Nephron (organoid): ENCODE results near the gene FARP1.

Experiments used
- H3K27ac Mint-ChIP-seq, 3 experiments: 2 replicates each; pipeline ENCODE4 v1.8.0; 2020; ENCODE audit warnings: mixed read lengths in 3 of 3, mild to moderate bottlenecking in 2 of 3, moderate library complexity in 1 of 3
- H3K27me3 Mint-ChIP-seq: 2 replicates; pipeline ENCODE4 v1.8.0; 2021; ENCODE audit warnings: low read depth, mild to moderate bottlenecking, moderate library complexity, mixed read lengths
- H3K36me3 Mint-ChIP-seq: 2 replicates; pipeline ENCODE4 v1.8.0; 2020; ENCODE audit warnings: low read depth, mixed read lengths
- H3K4me1 Mint-ChIP-seq: 2 replicates; pipeline ENCODE4 v1.8.0; 2020; ENCODE audit warnings: mixed read lengths
- H3K4me3 Mint-ChIP-seq, 3 experiments: 2 replicates each; pipeline ENCODE4 v1.8.0; 2020; ENCODE audit warnings: mild to moderate bottlenecking in 3 of 3, mixed read lengths in 3 of 3, moderate library complexity in 2 of 3
- H3K9me3 Mint-ChIP-seq: 2 replicates; pipeline ENCODE4 v1.8.0; 2020; ENCODE audit warnings: mixed read lengths
- CTCF ChIP-seq, 3 experiments: fragments of 200-600 bp; sonication (generic); IDR thresholded peaks; one replicate each; pipeline ENCODE4 v1.5.0; 2021; ENCODE audit warnings: antibody characterized with exemption in 3 of 3; ENCODE audit not compliant: unreplicated experiment in 3 of 3

Gene FARP1

GRCh38 chr13:98239162-98240076 lies 96.5 kb downstream of the FARP1 start:
- Mint-ChIP-seq H3K36me3 (peaks cover 33% of the 10 kb centered on the region), H3K27ac (peak overlapping the region; percentile 80 to 86 (median 81)), H3K4me1 (peaks cover 63% of the 10 kb centered on the region), H3K9me3 (no peaks in the 10 kb centered on the region), H3K27me3 (no peaks in the 10 kb centered on the region), H3K4me3 (peak overlapping the region in 1 of 3 experiments; percentile 10)
- TF ChIP-seq CTCF (IDR thresholded peaks at IDR 0.05; ENCODE audit: unreplicated experiment in 3 of 3): no peak

GRCh38 chr13:98240135-98240534 lies 97.2 kb downstream of the FARP1 start:
- Mint-ChIP-seq H3K4me3 (no peak overlapping the region), H3K27me3 (no peaks in the 10 kb centered on the region), H3K27ac (peak overlapping the region; percentile 80 to 86 (median 81)), H3K4me1 (peaks cover 64% of the 10 kb centered on the region), H3K36me3 (peaks cover 31% of the 10 kb centered on the region), H3K9me3 (no peaks in the 10 kb centered on the region)
- TF ChIP-seq CTCF (IDR thresholded peaks at IDR 0.05; ENCODE audit: unreplicated experiment in 3 of 3): no peak

- peaks cover 27% of the 10 kb centered on the region for H3K36me3 Mint-ChIP-seq
- no peak overlapping the region for H3K4me3 Mint-ChIP-seq
- no peak for TF ChIP-seq CTCF (IDR thresholded peaks at IDR 0.05; ENCODE audit: unreplicated experiment in 3 of 3)
- peak overlapping the region; percentile 80 to 86 (median 81) for H3K27ac Mint-ChIP-seq
- H3K27me3 Mint-ChIP-seq: no peaks in the 10 kb centered on the region
- no peaks in the 10 kb centered on the region for H3K9me3 Mint-ChIP-seq
- H3K4me1 Mint-ChIP-seq: peaks cover 61% of the 10 kb centered on the region
Measured at GRCh38 chr13:98240974-98241373, 98.1 kb downstream of the FARP1 start.

GRCh38 chr13:98241976-98242375 lies 99.1 kb downstream of the FARP1 start:
- H3K4me3 Mint-ChIP-seq: no peak overlapping the region
- H3K9me3 Mint-ChIP-seq: no peaks in the 10 kb centered on the region
- peaks cover 27% of the 10 kb centered on the region for H3K36me3 Mint-ChIP-seq
- no peak for TF ChIP-seq CTCF (IDR thresholded peaks at IDR 0.05; ENCODE audit: unreplicated experiment in 3 of 3)
- H3K27me3 Mint-ChIP-seq: no peaks in the 10 kb centered on the region
- peaks cover 63% of the 10 kb centered on the region for H3K4me1 Mint-ChIP-seq
- H3K27ac Mint-ChIP-seq: peak overlapping the region; percentile 53 to 84 (median 66)

- H3K4me1 Mint-ChIP-seq: peaks cover 64% of the 10 kb centered on the region
- H3K4me3 Mint-ChIP-seq: no peak overlapping the region
- no peaks in the 10 kb centered on the region for H3K27me3 Mint-ChIP-seq
- H3K36me3 Mint-ChIP-seq: peaks cover 29% of the 10 kb centered on the region
- TF ChIP-seq CTCF (IDR thresholded peaks at IDR 0.05; ENCODE audit: unreplicated experiment in 3 of 3): no peak
- H3K9me3 Mint-ChIP-seq: no peaks in the 10 kb centered on the region
- peak overlapping the region; percentile 53 to 84 (median 66) for H3K27ac Mint-ChIP-seq
Measured at GRCh38 chr13:98242403-98242802, 99.5 kb downstream of the FARP1 start.

- Mint-ChIP-seq H3K4me1 (peaks cover 63% of the 10 kb centered on the region), H3K27me3 (no peaks in the 10 kb centered on the region), H3K9me3 (no peaks in the 10 kb centered on the region), H3K27ac (peak overlapping the region; percentile 7 to 86 (median 52)), H3K36me3 (peaks cover 28% of the 10 kb centered on the region), H3K4me3 (no peak overlapping the region)
- TF ChIP-seq CTCF (IDR thresholded peaks at IDR 0.05; ENCODE audit: unreplicated experiment in 3 of 3): no peak
Measured at GRCh38 chr13:98243929-98244272, 101.0 kb downstream of the FARP1 start.
